Upper lobe of left lung (tissue), 6 donors: ENCODE results near the gene SCAMP2. TPM values are rescaled to one million over a fixed set of nuclear protein-coding genes. Genes with fewer than 3 reads are reported as not detected.

Source experiments
- ATAC-seq, 2 donors: fragments of 200-7000 bp; cut with Tn5 transposase; one replicate each; pipeline ENCODE4 v1.9.1; 2022; ENCODE audit warnings: mild to moderate bottlenecking in 2 of 2, moderate library complexity in 2 of 2; ENCODE audit not compliant: low FRiP score in 2 of 2
- DNase-seq, 2 donors: peaks; one replicate each; pipeline ENCODE4 v3.0.0-alpha.2; 2019 to 2020
- H3K27ac ChIP-seq, 4 donors: fragments of 200-600 bp; sonication (generic); one replicate each; pipeline ENCODE4 v1.5.1; 2016 to 2019
- H3K27me3 ChIP-seq, 4 donors: fragments of 200-600 bp; sonication (generic); one replicate each; pipeline ENCODE4 v1.5.1; 2017 to 2019
- H3K36me3 ChIP-seq, 4 donors: fragments of 200-600 bp; sonication (generic); one replicate each; pipeline ENCODE4 v1.5.1; 2016 to 2019
- H3K4me1 ChIP-seq, 4 donors: fragments of 200-600 bp; sonication (generic); one replicate each; pipeline ENCODE4 v1.5.1; 2018 to 2019
- H3K4me3 ChIP-seq, 4 donors: fragments of 200-600 bp; sonication (generic); one replicate each; pipeline ENCODE4 v1.5.1; 2017 to 2019; ENCODE audit warnings: mild to moderate bottlenecking in 2 of 4, moderate library complexity in 1 of 4
- H3K9me3 ChIP-seq, 4 donors: fragments of 200-600 bp; sonication (generic); one replicate each; pipeline ENCODE4 v1.5.1; 2018 to 2019
- CTCF ChIP-seq, 6 experiments: fragments of 450-650 bp in 4 of 6; fragments of 200-600 bp in 2 of 6; sonication (generic) in 2 of 6; IDR thresholded peaks; one replicate each; pipeline ENCODE4 v1.5.1; 2016 to 2019; ENCODE audit warnings: antibody characterized with exemption in 6 of 6
- EP300 ChIP-seq, 4 donors: sonication (generic); formaldehyde crosslinking; IDR thresholded peaks; one replicate each; pipeline ENCODE4 v1.5.1; 2017; ENCODE audit warnings: antibody characterized with exemption in 4 of 4, control low read depth in 2 of 4
- POLR2A ChIP-seq, 4 donors: fragments of 450-650 bp; IDR thresholded peaks; one replicate each; pipeline ENCODE4 v1.5.1; 2016 to 2017; ENCODE audit warnings: antibody characterized with exemption in 4 of 4, mild to moderate bottlenecking in 2 of 4
- POLR2AphosphoS5 ChIP-seq, 2 donors: sonication (generic); formaldehyde crosslinking; IDR thresholded peaks; one replicate each; pipeline ENCODE4 v1.5.1; 2017; ENCODE audit warnings: antibody characterized with exemption in 2 of 2
- WGBS, 2 donors: methylation state at CpG; one replicate each; pipeline ENCODE4 v1.1.5; 2017 to 2018; 5-methylcytosine and 5-hydroxymethylcytosine counted together
- total RNA-seq, 6 donors: library from RNA; depleted of rRNA in 4 of 6; stranded (reverse); fragments of >200 nt in 4 of 6; gene quantifications; one replicate each; pipeline versions ENCODE4 v1.1.0 to v1.2.1, GENCODE V29; 2016 to 2021
- donor health status: DM: no; HTN: no; CAD: no; lungs with moderate emphysema.
- donor health status: DM: no; HTN: yes; CAD: no; lungs with severe emphysema.

The SCAMP2 gene
- total RNA-seq, 6 donors from 2014 or later = 82.8 to 155 (median 130) TPM

GRCh38 chr15:74908635-74909034 is 35.5 kb upstream of the SCAMP2 start:
- 91 to 96% methylated on average over 4 of the region's 4 CpGs for WGBS, 2 donors
- no peak for DNase-seq
- TF ChIP-seq EP300 (IDR thresholded peaks at IDR 0.05) = no peak
- TF ChIP-seq POLR2AphosphoS5 (IDR thresholded peaks at IDR 0.05) = no peak
- TF ChIP-seq CTCF (IDR thresholded peaks at IDR 0.05) = no peak
- TF ChIP-seq POLR2A (IDR thresholded peaks at IDR 0.05) = no peak

GRCh38 chr15:74907163-74907870 is 34.2 kb upstream of the SCAMP2 start:
- ATAC-seq (peak in 1 of 2 donors; percentile 8), DNase-seq (no peak)
- 46 to 47% methylated on average over 8 of the region's 8 CpGs for WGBS, 2 donors
- Histone ChIP-seq H3K36me3 (peaks cover 4 to 40% (median 24%) of the 10 kb centered on the region in 4 donors), H3K9me3 (no peaks in the 10 kb centered on the region), H3K27ac (peak overlapping the region; percentile 91 to 98 (median 94)), H3K4me3 (peak overlapping the region; percentile 87 to 96 (median 90)), H3K27me3 (no peaks in the 10 kb centered on the region), H3K4me1 (peaks cover 14 to 26% (median 21%) of the 10 kb centered on the region in 4 donors)
- TF ChIP-seq POLR2A (IDR thresholded peaks at IDR 0.05) (no peak), EP300 (IDR thresholded peaks at IDR 0.05) (no peak), CTCF (IDR thresholded peaks at IDR 0.05) (no peak), POLR2AphosphoS5 (IDR thresholded peaks at IDR 0.05) (no peak)

More at GRCh38 chr15:74908635-74909034, 35.5 kb upstream of the SCAMP2 start:
- no peak for ATAC-seq
- peaks cover 4 to 42% (median 25%) of the 10 kb centered on the region in 4 donors for H3K36me3 ChIP-seq
- H3K4me3 ChIP-seq = no peak overlapping the region
- no peak overlapping the region for H3K27ac ChIP-seq
- no peaks in the 10 kb centered on the region for H3K9me3 ChIP-seq
- H3K27me3 ChIP-seq = no peaks in the 10 kb centered on the region
- H3K4me1 ChIP-seq = peaks cover 14 to 26% (median 19%) of the 10 kb centered on the region in 4 donors

DNA sequence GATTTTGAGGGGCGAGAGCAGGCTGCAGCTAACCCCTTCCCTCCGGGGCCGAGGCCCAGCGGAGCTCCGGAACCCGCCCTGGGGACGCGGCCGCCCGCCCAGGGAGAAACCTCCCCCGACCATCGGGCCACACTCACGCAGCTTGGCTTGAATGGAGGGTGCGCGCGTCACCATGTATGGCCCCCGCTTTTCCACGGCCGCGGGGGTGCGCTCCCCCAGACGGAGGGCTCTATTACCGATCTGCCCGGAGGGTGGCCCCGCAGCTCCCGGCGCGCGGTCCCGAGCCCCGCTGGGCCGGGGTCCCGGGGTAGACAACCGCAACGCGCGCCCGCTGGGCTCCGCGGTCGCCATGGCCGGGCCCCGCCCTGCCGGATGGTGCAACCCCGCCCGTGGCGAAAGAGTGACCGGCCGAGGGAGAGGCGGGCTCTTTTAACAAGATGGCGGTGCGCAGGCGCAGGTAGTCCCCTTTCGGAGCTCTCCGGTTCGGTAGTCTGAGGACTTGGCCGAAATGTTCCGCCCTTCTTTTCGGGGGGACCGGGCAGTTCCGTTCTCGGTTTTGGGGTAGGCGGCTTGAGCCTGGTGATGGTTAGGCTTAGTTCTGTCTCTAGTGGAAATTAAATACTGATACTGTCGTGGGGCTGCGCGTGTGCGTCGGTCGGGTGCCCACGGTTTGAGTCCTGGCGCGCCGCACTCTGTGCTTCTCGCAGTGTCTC is 33.4 kb upstream of the SCAMP2 start, which contains the start of gene FAM219B:
Gene FAM219B, minus strand, starts transcription at position 402 of the 713 bp plus-strand sequence. Its CDS starts 51 bp downstream, at position 351.
- peak; percentile 4 to 90 (median 82) for TF ChIP-seq POLR2A (IDR thresholded peaks at IDR 0.05)
- TF ChIP-seq CTCF (IDR thresholded peaks at IDR 0.05) = peak in 1 of 6 experiments; percentile 23
- TF ChIP-seq POLR2AphosphoS5 (IDR thresholded peaks at IDR 0.05) = peak in 1 of 2 donors; percentile 88
- no peak for TF ChIP-seq EP300 (IDR thresholded peaks at IDR 0.05)
- H3K4me3 ChIP-seq = peak within 1 kb of the TSS; percentile 87 to 96 (median 90)
- peaks cover 4 to 39% (median 22%) of the 10 kb centered on the region in 4 donors for H3K36me3 ChIP-seq
- peak; percentile 95 to 96 for DNase-seq
- no peaks in the 10 kb centered on the region for H3K27me3 ChIP-seq
- peak; percentile 95 to 98 for ATAC-seq
- H3K27ac ChIP-seq = peak within 1 kb of the TSS; percentile 91 to 98 (median 94)
- H3K9me3 ChIP-seq = no peaks in the 10 kb centered on the region
- H3K4me1 ChIP-seq = peaks cover 19 to 33% (median 25%) of the 10 kb centered on the region in 4 donors
- 0% methylated on average over 7 to 53 of the region's 74 CpGs for WGBS, 2 donors

GRCh38 chr15:74906067-74906449 is 32.9 kb upstream of the SCAMP2 start:
- peak overlapping the region; percentile 87 to 96 (median 90) for H3K4me3 ChIP-seq
- no peaks in the 10 kb centered on the region for H3K27me3 ChIP-seq
- H3K36me3 ChIP-seq = peaks cover 4 to 36% (median 22%) of the 10 kb centered on the region in 4 donors
- H3K27ac ChIP-seq = peak overlapping the region; percentile 91 to 98 (median 94)
- 0 to 2% methylated on average over 7 to 16 of the region's 20 CpGs for WGBS, 2 donors
- H3K4me1 ChIP-seq = peaks cover 23 to 38% (median 29%) of the 10 kb centered on the region in 4 donors
- DNase-seq (peak in 1 of 2 donors; percentile 51), ATAC-seq (peak; percentile 27 to 51)
- TF ChIP-seq POLR2AphosphoS5 (IDR thresholded peaks at IDR 0.05) (no peak), POLR2A (IDR thresholded peaks at IDR 0.05) (no peak), EP300 (IDR thresholded peaks at IDR 0.05) (no peak), CTCF (IDR thresholded peaks at IDR 0.05) (no peak)
- H3K9me3 ChIP-seq = no peaks in the 10 kb centered on the region
